Ovary (tissue), 9 donors: Measurements from ENCODE around the gene GNPAT. TPM values are rescaled to one million over a fixed set of nuclear protein-coding genes. Genes with fewer than 3 reads are reported as not detected.

Source experiments
- DNase-seq, 5 donors: peaks; one replicate each; pipeline ENCODE4 v3.0.0-alpha.2; 2019 to 2020
- H3K27ac ChIP-seq, 2 donors: fragments of 200-600 bp; one replicate each; pipeline versions ENCODE4 v1.5.1 to v1.8.0; 2019 to 2022
- H3K27me3 ChIP-seq: fragments of 200-600 bp; one replicate; pipeline ENCODE4 v1.8.0; 2022
- H3K36me3 ChIP-seq: fragments of 200-600 bp; sonication (generic); one replicate; pipeline ENCODE4 v1.5.1; 2019
- H3K4me1 ChIP-seq: one replicate; pipeline ENCODE4 v1.8.1; 2013; ENCODE audit warnings: mild to moderate bottlenecking, moderate library complexity; ENCODE audit not compliant: insufficient read depth
- H3K4me3 ChIP-seq: fragments of 200-600 bp; sonication (generic); one replicate; pipeline ENCODE4 v1.5.1; 2017
- H3K9me3 ChIP-seq, 2 donors: fragments of 200-600 bp in 1 of 2; sonication (generic) in 1 of 2; one replicate each; pipeline versions ENCODE4 v1.5.1 to v1.8.1; 2013 to 2019; ENCODE audit warnings: mild to moderate bottlenecking in 1 of 2, moderate library complexity in 1 of 2
- CTCF ChIP-seq, 3 donors: fragments of 450-650 bp in 2 of 3; fragments of 200-600 bp in 1 of 3; IDR thresholded peaks; one replicate each; pipeline versions ENCODE4 v1.5.1 to v1.8.0; 2016 to 2022; ENCODE audit warnings: antibody characterized with exemption in 3 of 3, mild to moderate bottlenecking in 1 of 3
- EP300 ChIP-seq: sonication (generic); formaldehyde crosslinking; IDR thresholded peaks from one replicate; pipeline ENCODE4 v1.6.1; 2017; ENCODE audit warnings: antibody characterized with exemption
- POLR2A ChIP-seq: fragments of 450-650 bp; IDR thresholded peaks from one replicate; pipeline ENCODE4 v1.6.1; 2017; ENCODE audit warnings: antibody characterized with exemption, mild to moderate bottlenecking, moderate library complexity
- WGBS, 3 donors: extraction: QIAGEN DNeasy Blood & Tissue Kit in 1 of 3; methylation state at CpG; one replicate each; pipeline versions ENCODE4 v1.1.5 to v1.1.7; 2013 to 2017; 5-methylcytosine and 5-hydroxymethylcytosine counted together
- intact Hi-C, 4 donors: fragments of 100-400 bp; cut with DNase I; formaldehyde crosslinking; loops; one replicate each; pipeline versions ENCODE4 v1.11.0 to v1.15.1; 2022 to 2023
- polyA plus RNA-seq, 2 donors: library from polyadenylated mRNA; stranded (reverse); fragments of 200-250 nt in 1 of 2; fragments of 350-450 nt in 1 of 2; fragmentation: Illumina TruSeq in 1 of 2; extraction: RNeasy Lipid Tissue Mini Kit (QIAGEN cat#74804) in 1 of 2; gene quantifications; one replicate each; pipeline ENCODE4 v1.2.3, GENCODE V29; 2013 to 2014
- total RNA-seq, 7 donors: library from RNA; depleted of rRNA in 2 of 7; stranded (reverse); fragments of >200 nt in 2 of 7; fragmentation: NEBNext Ultra II Directional in 3 of 7; extraction: Animal tissue kit (Norgen Biotek cat#: 25700) in 3 of 7; gene quantifications; one replicate each; pipeline versions ENCODE4 v1.1.0 to v1.2.4, GENCODE V29; 2016 to 2023
- donor health status: DM: no; HTN: no; CAD: no; lungs with moderate emphysema.
- donor health status: DM: no; HTN: no; CAD: no.
- donor health status: Bipolar disorder and iron deficiency.
- donor health status: DM: yes; HTN: yes; CAD: no.
- donor health status: DM: no; HTN: no; CAD: no.
- donor health status: DM: yes; HTN: yes; CAD: no.

Gene GNPAT
- total and polyA plus RNA-seq, 9 donors = 22.5 to 35.3 (median 30.2) TPM

GRCh38 chr1:231236208-231236591, 4.8 kb upstream of the GNPAT start:
- Histone ChIP-seq H3K27me3 (no peaks in the 10 kb centered on the region), H3K36me3 (no peaks in the 10 kb centered on the region), H3K27ac (no peak overlapping the region), H3K4me1 (no peaks in the 10 kb centered on the region), H3K4me3 (no peak overlapping the region), H3K9me3 (no peaks in the 10 kb centered on the region)
- intact Hi-C loops = no loop called here
- WGBS, 3 donors = 84 to 90% (median 86%) methylated on average over 4 of the region's 4 CpGs
- DNase-seq = no peak
- no peak for TF ChIP-seq EP300
- no peak for TF ChIP-seq CTCF (IDR thresholded peaks at IDR 0.05)
- no peak for TF ChIP-seq POLR2A

DNA sequence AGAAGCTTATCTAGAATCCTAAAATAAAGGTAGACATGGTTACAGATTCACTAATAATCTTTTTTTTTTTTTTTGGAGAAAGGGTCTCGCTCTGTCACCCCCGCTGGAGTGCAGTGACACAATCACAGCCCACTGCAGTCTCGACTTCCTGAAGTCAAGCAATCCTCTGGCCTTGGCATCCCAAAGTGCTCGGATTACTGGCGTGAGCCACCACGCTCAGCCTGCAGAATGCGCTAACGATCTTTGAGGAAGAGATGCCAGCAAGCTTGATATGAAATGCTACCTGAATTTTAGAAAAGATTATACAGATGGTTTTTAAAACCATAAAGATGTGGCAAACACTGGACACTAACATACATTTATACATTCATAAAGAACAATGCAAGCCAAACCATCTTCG, 4.1 kb upstream of the GNPAT start:
- intact Hi-C loops = no loop called here
- Histone ChIP-seq H3K36me3 (no peaks in the 10 kb centered on the region), H3K27me3 (no peaks in the 10 kb centered on the region), H3K4me3 (no peak overlapping the region), H3K27ac (no peak overlapping the region), H3K4me1 (no peaks in the 10 kb centered on the region), H3K9me3 (no peaks in the 10 kb centered on the region)
- no peak for TF ChIP-seq CTCF (IDR thresholded peaks at IDR 0.05)
- TF ChIP-seq EP300 = no peak
- DNase-seq = no peak
- WGBS, 3 donors = 94 to 96% (median 95%) methylated on average over 9 of the region's 9 CpGs

GRCh38 chr1:231238298-231238697, 2.7 kb upstream of the GNPAT start:
- WGBS, 3 donors = 93 to 96% (median 96%) methylated on average over 1 of the region's 1 CpG

DNA sequence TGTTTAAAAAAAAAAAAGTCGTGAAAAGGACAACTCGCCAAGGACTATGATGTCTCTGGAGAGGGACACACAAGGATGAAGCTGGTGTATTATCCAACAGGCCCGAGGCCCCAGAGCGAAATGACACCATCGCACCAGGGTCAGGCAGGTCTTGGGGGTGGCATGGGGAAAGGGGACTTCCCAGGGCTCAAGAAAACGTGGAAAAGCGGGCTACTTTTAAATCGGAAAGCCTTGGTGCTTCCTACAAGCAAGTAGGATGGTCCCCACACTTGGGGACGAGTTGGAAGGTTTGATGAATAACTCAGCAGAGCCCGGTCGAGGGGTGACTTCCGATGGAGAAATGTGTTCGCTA, 505 bp upstream of the GNPAT start:
- intact Hi-C loops = no loop called here

More at GRCh38 chr1:231238298-231238697, 2.7 kb upstream of the GNPAT start:
- TF ChIP-seq POLR2A = no peak
- no peak for TF ChIP-seq CTCF (IDR thresholded peaks at IDR 0.05)
- no peak for TF ChIP-seq EP300
- no peaks in the 10 kb centered on the region for H3K9me3 ChIP-seq
- peaks cover 1% of the 10 kb centered on the region for H3K4me1 ChIP-seq
- no peak overlapping the region for H3K27ac ChIP-seq
- H3K36me3 ChIP-seq = no peaks in the 10 kb centered on the region
- no peak for DNase-seq
- no peak overlapping the region for H3K4me3 ChIP-seq
- intact Hi-C loops = no loop called here
- no peaks in the 10 kb centered on the region for H3K27me3 ChIP-seq

More for the DNA sequence above, 505 bp upstream of the GNPAT start:
- Histone ChIP-seq H3K4me1 (peaks cover 8% of the 10 kb centered on the region), H3K9me3 (no peaks in the 10 kb centered on the region), H3K4me3 (peak overlapping the region; percentile 89), H3K27ac (peak overlapping the region in 1 of 2 donors; percentile 67), H3K27me3 (no peaks in the 10 kb centered on the region), H3K36me3 (no peaks in the 10 kb centered on the region)
- WGBS, 3 donors = 1 to 2% (median 1%) methylated on average over 13 of the region's 13 CpGs
- TF ChIP-seq POLR2A (no peak), EP300 (no peak), CTCF (IDR thresholded peaks at IDR 0.05) (no peak)
- DNase-seq = peak in 1 of 5 donors; percentile 36
